ENCODE measurements around the gene CPD. TPM values are rescaled to one million over a fixed set of nuclear protein-coding genes. Genes with fewer than 3 reads are reported as not detected.

CPD gene
- total and polyA plus RNA-seq, 2 of the 13 experiments (the other 11 are each of a cell fraction or from before 2014, with no cell fraction given): 46.1 to 72.3 TPM

GRCh38 chr17:30381340-30381659 is 2.6 kb downstream of the CPD start (continued):
- TF ChIP-seq HMG20A (CRISPR knock-in tag; IDR thresholded peaks at IDR 0.05; ENCODE audit: borderline replicate concordance) (no peak), POLR2AphosphoS2 (IDR thresholded peaks at IDR 0.05; ENCODE audit: low read depth, low read length) (no peak), MXD3 (CRISPR knock-in tag; IDR thresholded peaks at IDR 0.05) (no peak), SIN3A (IDR thresholded peaks at IDR 0.05; ENCODE audit: borderline replicate concordance, low read depth, low read length) (no peak), ZC3H13 (CRISPR knock-in tag; IDR thresholded peaks at IDR 0.05) (no peak), ZNF788 (CRISPR knock-in tag; IDR thresholded peaks at IDR 0.05; ENCODE audit: borderline replicate concordance) (no peak), ARID2 (CRISPR knock-in tag; IDR thresholded peaks at IDR 0.05; ENCODE audit: borderline replicate concordance) (no peak), FLYWCH1 (CRISPR knock-in tag; IDR thresholded peaks at IDR 0.05) (no peak), BATF2 (CRISPR knock-in tag; IDR thresholded peaks at IDR 0.05) (no peak), SRSF1 (optimal IDR thresholded peaks at IDR 0.05; ENCODE audit: low read depth, low read length) (no peak)

- H3K4me2 ChIP-seq (ENCODE audit: low read depth, low read length): peak overlapping the region; percentile 95
- H2AFZ ChIP-seq (ENCODE audit: low read length): no peak overlapping the region
- peak overlapping the region; percentile 7; the same call in 1 of the 2 replicates for H3K9ac ChIP-seq (ENCODE audit: insufficient read depth, low read depth, low read length)
- in situ Hi-C loops (cut with HindIII; ENCODE audit: extremely low pct_ligation_motif_present, low pct_unique_long_range_greater_than_20kb): no loop called here
- peak overlapping the region; percentile 28 to 92 (median 41); a peak in 3 of 6 replicates for H3K4me3 ChIP-seq (replicated peaks in 1 of 3; ENCODE audit: insufficient read depth in 1 of 3, low read depth in 2 of 3, low read length in 3 of 3)
- CTCF ChIA-PET (ENCODE audit: low intra/inter-chr PET ratio, low total read pairs): no interaction called here
- intact Hi-C loops (cut with micrococcal nuclease; ENCODE audit: unreplicated experiment): loop anchor here (5.0 kb wide), 1 partner anchor 35 kb away; no protein-coding TSS in a partner anchor
- no peak for ATAC-seq
- H3K36me3 ChIP-seq (replicated peaks in 1 of 2; ENCODE audit: control insufficient read depth in 1 of 2, insufficient read depth in 2 of 2, low read length in 2 of 2): peaks cover 2 to 26% of the 10 kb centered on the region in 2 experiments; a peak in 4 of 5 replicates
- H3K79me2 ChIP-seq (ENCODE audit: insufficient read depth, low read length): peaks cover 76% of the 10 kb centered on the region
- H3K4me1 ChIP-seq (ENCODE audit: insufficient read depth, low read length): peaks cover 52% of the 10 kb centered on the region
- H3K9me3 ChIP-seq (ENCODE audit: low read length): no peaks in the 10 kb centered on the region
- H3K27ac ChIP-seq (ENCODE audit: extremely low read length, insufficient read depth, low read length): no peak overlapping the region
- 12% methylated on average over 1 of the region's 1 CpG for WGBS (ENCODE audit: low lambda C conversion rate)
- TF ChIP-seq ZNF432 (CRISPR knock-in tag; IDR thresholded peaks at IDR 0.05; ENCODE audit: borderline replicate concordance) (no peak), MAZ (IDR thresholded peaks at IDR 0.05; ENCODE audit: borderline replicate concordance, low read depth, low read length) (no peak), MAZ (CRISPR knock-in tag; IDR thresholded peaks at IDR 0.05; ENCODE audit: low read depth) (no peak), PRMT3 (CRISPR knock-in tag; IDR thresholded peaks at IDR 0.05; ENCODE audit: borderline replicate concordance, low read depth) (no peak), KDM6A (CRISPR knock-in tag; IDR thresholded peaks at IDR 0.05; ENCODE audit: low read depth) (no peak), XRCC5 (optimal IDR thresholded peaks at IDR 0.05; ENCODE audit: low read length) (no peak)
- POLR2A ChIA-PET: interaction anchor here (8.1 kb wide), 1 partner anchor 39 kb away, joined by 114 read pairs; no protein-coding TSS in a partner anchor
- H4K20me1 ChIP-seq (ENCODE audit: insufficient read depth, low read length): peaks cover 29% of the 10 kb centered on the region
- DNase-seq (ENCODE audit: low spot score): no peak
- no TSS peak for BruUV-seq (replicated peaks)
- FAIRE-seq: no peak
- no peaks in the 10 kb centered on the region; a peak in 1 of 5 replicates for H3K27me3 ChIP-seq (ENCODE audit: control insufficient read depth in 1 of 2, insufficient read depth in 2 of 2, low read length in 2 of 2)
Measured at GRCh38 chr17:30382345-30382744, 3.6 kb downstream of the CPD start.
